Measurements from ENCODE around the gene LRRC53. TPM values are rescaled to one million over a fixed set of nuclear protein-coding genes. Genes with fewer than 3 reads are reported as not detected.

LRRC53 gene
- total RNA-seq, 1 experiment from 2014 or later: not detected

DNA sequence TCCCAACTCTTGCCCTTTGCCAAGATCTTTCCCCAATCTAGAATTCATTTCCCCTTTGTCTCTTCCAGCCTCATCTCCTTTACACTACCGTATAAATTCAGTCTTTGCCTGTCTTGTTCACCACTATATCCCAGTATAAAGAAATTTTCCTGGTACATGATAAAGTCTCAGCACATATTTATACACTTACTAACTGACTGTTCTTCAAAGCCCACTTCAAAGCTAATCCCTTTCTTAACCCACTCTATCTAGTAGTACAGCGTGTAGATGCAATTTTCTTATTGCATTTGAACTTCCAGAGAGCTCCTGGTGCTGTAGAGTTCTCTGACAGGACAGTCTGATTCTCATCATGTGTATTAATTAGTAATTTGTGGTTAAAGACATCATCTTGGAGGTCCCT is 78.1 kb downstream of the LRRC53 start (continued):
- TF ChIP-seq ZNF512 (CRISPR knock-in tag; IDR thresholded peaks at IDR 0.05; ENCODE audit: borderline replicate concordance) (no peak), ZNF317 (CRISPR knock-in tag; IDR thresholded peaks at IDR 0.05; ENCODE audit: borderline replicate concordance, low read depth) (no peak)

GRCh38 chr1:74432325-74432724 is 80.1 kb downstream of the LRRC53 start:
- Mint-ChIP-seq H3K27me3 (ENCODE audit: low read depth) (no peaks in the 10 kb centered on the region), H3K4me1 (no peaks in the 10 kb centered on the region), H3K9me3 (no peaks in the 10 kb centered on the region), H3K27ac (no peak overlapping the region), H3K4me3 (no peak overlapping the region), H3K36me3 (no peaks in the 10 kb centered on the region)
- ChIA-PET CTCF (no interaction called here), POLR2A (no interaction called here)
- ATAC-seq (no peak), DNase-seq (ENCODE audit: low spot score) (no peak)
- no peak for TF ChIP-seq GABPB1 (CRISPR knock-in tag; IDR thresholded peaks at IDR 0.05)
- TF ChIP-seq JAZF1 (CRISPR knock-in tag; IDR thresholded peaks at IDR 0.05): no peak
- TF ChIP-seq NR2C2 (CRISPR knock-in tag; IDR thresholded peaks at IDR 0.05): no peak
- no peak for TF ChIP-seq ZNF671 (CRISPR knock-in tag; IDR thresholded peaks at IDR 0.05)

GRCh38 chr1:74431531-74431930 is 80.9 kb downstream of the LRRC53 start:
- H3K27ac Mint-ChIP-seq: no peak overlapping the region
- ChIA-PET CTCF (no interaction called here), POLR2A (no interaction called here)
- no peak for ATAC-seq
- no peaks in the 10 kb centered on the region for H3K9me3 Mint-ChIP-seq
- H3K27me3 Mint-ChIP-seq (ENCODE audit: low read depth): no peaks in the 10 kb centered on the region
- DNase-seq (ENCODE audit: low spot score): no peak
- H3K4me3 Mint-ChIP-seq: no peak overlapping the region
- H3K4me1 Mint-ChIP-seq: no peaks in the 10 kb centered on the region
- H3K36me3 Mint-ChIP-seq: no peaks in the 10 kb centered on the region
- TF ChIP-seq MYBL2 (CRISPR knock-in tag; IDR thresholded peaks at IDR 0.05) (no peak), OVOL2 (CRISPR knock-in tag; IDR thresholded peaks at IDR 0.05; ENCODE audit: borderline replicate concordance) (no peak), GABPB1 (CRISPR knock-in tag; IDR thresholded peaks at IDR 0.05) (no peak), GTF2I (CRISPR knock-in tag; conservative IDR thresholded peaks at IDR 0.05) (no peak), FOXP4 (CRISPR knock-in tag; IDR thresholded peaks at IDR 0.05) (no peak), HMGXB4 (CRISPR knock-in tag; IDR thresholded peaks at IDR 0.05) (no peak), GRHL2 (CRISPR knock-in tag; IDR thresholded peaks at IDR 0.05; ENCODE audit: insufficient replicate concordance, severe bottlenecking) (no peak), TEAD1 (CRISPR knock-in tag; IDR thresholded peaks at IDR 0.05) (no peak), SMAD4 (CRISPR knock-in tag; IDR thresholded peaks at IDR 0.05) (no peak), NFYB (CRISPR knock-in tag; conservative IDR thresholded peaks at IDR 0.05; ENCODE audit: low read depth) (no peak), ESRRA (CRISPR knock-in tag; IDR thresholded peaks at IDR 0.05; ENCODE audit: borderline replicate concordance) (no peak), FOXJ3 (CRISPR knock-in tag; IDR thresholded peaks at IDR 0.05; ENCODE audit: borderline replicate concordance) (no peak), IRF1 (CRISPR knock-in tag; IDR thresholded peaks at IDR 0.05) (no peak), SMAD3 (CRISPR knock-in tag; IDR thresholded peaks at IDR 0.05; ENCODE audit: borderline replicate concordance) (no peak)
- TF ChIP-seq, protein P1, sequence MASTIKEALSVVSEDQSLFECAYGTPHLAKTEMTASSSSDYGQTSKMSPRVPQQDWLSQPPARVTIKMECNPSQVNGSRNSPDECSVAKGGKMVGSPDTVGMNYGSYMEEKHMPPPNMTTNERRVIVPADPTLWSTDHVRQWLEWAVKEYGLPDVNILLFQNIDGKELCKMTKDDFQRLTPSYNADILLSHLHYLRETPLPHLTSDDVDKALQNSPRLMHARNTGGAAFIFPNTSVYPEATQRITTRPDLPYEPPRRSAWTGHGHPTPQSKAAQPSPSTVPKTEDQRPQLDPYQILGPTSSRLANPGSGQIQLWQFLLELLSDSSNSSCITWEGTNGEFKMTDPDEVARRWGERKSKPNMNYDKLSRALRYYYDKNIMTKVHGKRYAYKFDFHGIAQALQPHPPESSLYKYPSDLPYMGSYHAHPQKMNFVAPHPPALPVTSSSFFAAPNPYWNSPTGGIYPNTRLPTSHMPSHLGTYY (CRISPR knock-in tag; IDR thresholded peaks at IDR 0.05): no peak
- TF ChIP-seq, protein P2, sequence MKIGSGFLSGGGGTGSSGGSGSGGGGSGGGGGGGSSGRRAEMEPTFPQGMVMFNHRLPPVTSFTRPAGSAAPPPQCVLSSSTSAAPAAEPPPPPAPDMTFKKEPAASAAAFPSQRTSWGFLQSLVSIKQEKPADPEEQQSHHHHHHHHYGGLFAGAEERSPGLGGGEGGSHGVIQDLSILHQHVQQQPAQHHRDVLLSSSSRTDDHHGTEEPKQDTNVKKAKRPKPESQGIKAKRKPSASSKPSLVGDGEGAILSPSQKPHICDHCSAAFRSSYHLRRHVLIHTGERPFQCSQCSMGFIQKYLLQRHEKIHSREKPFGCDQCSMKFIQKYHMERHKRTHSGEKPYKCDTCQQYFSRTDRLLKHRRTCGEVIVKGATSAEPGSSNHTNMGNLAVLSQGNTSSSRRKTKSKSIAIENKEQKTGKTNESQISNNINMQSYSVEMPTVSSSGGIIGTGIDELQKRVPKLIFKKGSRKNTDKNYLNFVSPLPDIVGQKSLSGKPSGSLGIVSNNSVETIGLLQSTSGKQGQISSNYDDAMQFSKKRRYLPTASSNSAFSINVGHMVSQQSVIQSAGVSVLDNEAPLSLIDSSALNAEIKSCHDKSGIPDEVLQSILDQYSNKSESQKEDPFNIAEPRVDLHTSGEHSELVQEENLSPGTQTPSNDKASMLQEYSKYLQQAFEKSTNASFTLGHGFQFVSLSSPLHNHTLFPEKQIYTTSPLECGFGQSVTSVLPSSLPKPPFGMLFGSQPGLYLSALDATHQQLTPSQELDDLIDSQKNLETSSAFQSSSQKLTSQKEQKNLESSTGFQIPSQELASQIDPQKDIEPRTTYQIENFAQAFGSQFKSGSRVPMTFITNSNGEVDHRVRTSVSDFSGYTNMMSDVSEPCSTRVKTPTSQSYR (CRISPR knock-in tag; IDR thresholded peaks at IDR 0.05): no peak

Data from WTC11 (cell line).